LNCAP (cell line): ENCODE results near the gene JMJD6.

ENCODE experiments used
- TF ChIP-seq, protein P1 (sequence below): fragments of 450-650 bp; IDR thresholded peaks from 2 replicates; pipeline ENCODE4 v1.5.1; 2017; ENCODE audit warnings: mild to moderate bottlenecking

JMJD6 gene

DNA sequence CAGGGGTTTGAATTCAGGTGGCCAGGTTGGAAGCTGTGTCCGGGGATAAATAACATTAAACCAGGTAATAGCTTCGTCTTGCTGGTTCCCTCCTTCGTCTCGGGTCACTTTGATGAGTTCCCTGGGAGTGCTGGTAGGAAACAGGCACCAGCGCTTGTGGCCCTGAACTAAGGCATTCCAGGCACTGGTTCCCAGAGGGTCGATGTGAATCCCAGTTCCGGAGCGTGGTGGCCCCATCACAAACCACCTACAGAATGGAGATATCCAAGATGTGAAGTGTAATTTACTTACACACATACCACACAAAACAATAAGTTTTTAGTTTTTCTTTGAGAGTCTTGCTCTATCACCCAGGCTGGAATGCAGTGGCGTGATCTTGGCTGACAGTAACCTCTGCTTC is 2.6 kb downstream of the JMJD6 start:
- TF ChIP-seq, protein P1, sequence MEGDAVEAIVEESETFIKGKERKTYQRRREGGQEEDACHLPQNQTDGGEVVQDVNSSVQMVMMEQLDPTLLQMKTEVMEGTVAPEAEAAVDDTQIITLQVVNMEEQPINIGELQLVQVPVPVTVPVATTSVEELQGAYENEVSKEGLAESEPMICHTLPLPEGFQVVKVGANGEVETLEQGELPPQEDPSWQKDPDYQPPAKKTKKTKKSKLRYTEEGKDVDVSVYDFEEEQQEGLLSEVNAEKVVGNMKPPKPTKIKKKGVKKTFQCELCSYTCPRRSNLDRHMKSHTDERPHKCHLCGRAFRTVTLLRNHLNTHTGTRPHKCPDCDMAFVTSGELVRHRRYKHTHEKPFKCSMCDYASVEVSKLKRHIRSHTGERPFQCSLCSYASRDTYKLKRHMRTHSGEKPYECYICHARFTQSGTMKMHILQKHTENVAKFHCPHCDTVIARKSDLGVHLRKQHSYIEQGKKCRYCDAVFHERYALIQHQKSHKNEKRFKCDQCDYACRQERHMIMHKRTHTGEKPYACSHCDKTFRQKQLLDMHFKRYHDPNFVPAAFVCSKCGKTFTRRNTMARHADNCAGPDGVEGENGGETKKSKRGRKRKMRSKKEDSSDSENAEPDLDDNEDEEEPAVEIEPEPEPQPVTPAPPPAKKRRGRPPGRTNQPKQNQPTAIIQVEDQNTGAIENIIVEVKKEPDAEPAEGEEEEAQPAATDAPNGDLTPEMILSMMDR: no peak

DNA sequence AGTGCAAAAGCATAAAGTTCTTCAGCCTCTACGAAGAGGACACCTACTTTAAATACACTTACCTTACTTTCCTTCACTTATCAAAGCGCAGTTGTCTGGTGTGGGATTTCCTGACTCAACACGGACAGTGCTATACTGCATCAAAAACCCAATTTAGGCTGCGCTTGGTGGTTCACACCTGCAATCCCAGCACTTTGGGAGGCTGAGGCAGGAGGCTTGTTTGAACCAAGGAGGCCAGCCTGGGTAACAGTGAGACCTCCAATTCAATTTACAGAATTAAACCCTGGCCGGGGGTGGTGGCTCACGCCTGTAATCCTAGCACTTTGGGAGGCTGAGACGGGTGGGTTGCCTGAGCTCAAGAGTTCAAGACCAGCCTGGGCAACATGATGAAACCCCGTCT is 4.1 kb downstream of the JMJD6 start:
- TF ChIP-seq, protein P1: no peak

DNA sequence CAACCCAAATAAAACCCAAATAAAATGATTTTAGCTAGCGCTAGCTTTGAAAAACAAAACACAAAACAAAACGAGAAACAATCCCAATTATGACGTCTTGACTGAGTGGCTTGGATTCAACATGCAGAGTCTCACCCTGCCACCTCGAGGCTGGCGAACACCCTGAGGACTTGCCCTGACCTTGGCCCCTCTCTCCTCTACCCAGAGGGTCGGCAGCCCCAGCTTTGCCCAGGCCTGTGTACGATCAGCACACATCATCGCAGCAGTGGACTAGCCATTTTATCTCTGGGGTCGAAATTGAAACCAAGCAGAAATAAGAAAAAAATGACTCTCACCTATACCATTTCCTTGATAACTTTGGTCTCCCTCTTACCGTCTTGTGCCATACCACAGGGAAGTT is 4.9 kb downstream of the JMJD6 start:
- TF ChIP-seq, protein P1: no peak

DNA sequence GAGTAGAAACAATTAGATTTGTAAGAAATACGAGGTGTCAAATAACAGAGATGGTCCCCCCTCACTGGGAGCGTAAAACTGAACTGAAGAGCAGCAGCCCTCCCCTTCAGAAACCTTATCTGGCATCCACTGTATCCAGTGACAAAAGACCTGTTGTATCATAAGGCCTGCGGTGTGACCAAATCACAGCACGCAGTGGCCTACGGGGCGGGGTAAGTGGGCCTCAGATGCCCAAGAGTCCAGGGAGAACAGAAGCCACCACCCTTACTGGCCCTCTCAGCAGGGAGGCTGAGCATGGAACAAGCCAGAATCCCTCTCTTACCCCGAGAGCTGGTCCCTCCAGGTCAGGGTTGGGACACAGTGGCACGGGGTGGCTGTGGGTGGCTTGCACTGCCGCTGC is 5.5 kb downstream of the JMJD6 start:
- TF ChIP-seq, protein P1: no peak

GRCh38 chr17:76720211-76720610 is 6.2 kb downstream of the JMJD6 start:
- TF ChIP-seq, protein P1: no peak

- TF ChIP-seq, protein P1: no peak
Measured at GRCh38 chr17:76718516-76718915, 7.9 kb downstream of the JMJD6 start.

GRCh38 chr17:76716839-76717215 is 9.6 kb downstream of the JMJD6 start:
- TF ChIP-seq, protein P1: no peak

DNA sequence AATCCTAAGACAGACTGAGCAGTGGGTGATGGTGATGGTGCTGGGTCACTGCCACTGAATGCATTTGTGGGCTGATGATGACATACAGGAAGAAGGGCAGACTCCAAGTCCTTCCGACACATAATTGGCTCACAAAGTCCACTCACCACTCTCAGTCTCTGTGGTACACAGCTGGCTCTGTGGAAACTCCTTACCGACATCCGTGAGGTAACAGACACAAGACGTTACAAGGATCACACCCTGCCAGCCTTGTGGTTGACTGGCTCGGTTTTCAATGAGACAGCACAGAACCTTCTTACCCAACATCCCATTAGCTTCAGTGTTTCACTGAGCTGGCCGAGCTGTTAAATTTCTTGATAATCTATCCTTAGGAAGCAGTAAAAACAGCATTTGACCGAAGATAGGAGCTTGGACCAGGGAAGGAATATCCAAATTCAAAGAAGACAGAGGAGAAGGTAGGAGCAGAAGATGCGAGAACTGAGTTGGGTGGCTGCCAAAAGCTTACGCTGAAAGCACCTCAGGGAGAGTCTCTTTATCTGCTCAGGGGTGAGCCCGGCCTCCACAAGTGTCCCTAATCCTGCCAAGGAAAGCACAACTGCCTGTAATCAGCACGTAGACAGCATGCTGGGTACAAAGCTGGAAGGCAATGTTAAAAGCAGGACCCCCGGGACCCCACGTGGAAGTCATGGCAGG is 10.1 kb downstream of the JMJD6 start:
- TF ChIP-seq, protein P1: no peak
